IMR-90 (cell line): ENCODE measurements around the gene MAP6. TPM values are rescaled to one million over a fixed set of nuclear protein-coding genes. Genes with fewer than 3 reads are reported as not detected.

Experiments used
- ATAC-seq: fragments of 200-7000 bp; cut with Tn5 transposase; 2 replicates; pipeline ENCODE4 v1.9.1; 2020; ENCODE audit warnings: low read depth, mild to moderate bottlenecking, moderate library complexity
- BruUV-seq: library from RNA; stranded (reverse); fragments of 400-500 nt; replicated peaks from 2 replicates; lab custom pipeline; 2021; lab: Mats Ljungman, UMichigan
- CTCF ChIA-PET: fragments of 300-600 bp; formaldehyde crosslinking; extraction: SDS; loops from one replicate; lab custom pipeline; 2021; ENCODE audit warnings: antibody characterized with exemption; lab: Yijun Ruan, JAX
- POLR2A ChIA-PET: fragments of 300-600 bp; sonication (Branson Sonifier 250); formaldehyde crosslinking; loops from one replicate; lab custom pipeline; 2022; ENCODE audit warnings: antibody characterized with exemption; ENCODE audit not compliant: unreplicated experiment; lab: Charles Lee
- DNase-seq: peaks from one replicate; pipeline ENCODE4 v3.0.0; 2013
- H2AFZ ChIP-seq: replicated peaks from 2 replicates; pipeline ENCODE3; 2013; ENCODE audit warnings: low read length, mild to moderate bottlenecking; ENCODE audit not compliant: poor library complexity
- H2AK5ac ChIP-seq: 2 replicates; pipeline ENCODE4 v1.6.1; 2013; ENCODE audit warnings: low read depth, low read length, inconsistent platforms
- H2AK9ac ChIP-seq: replicated peaks from 2 replicates; pipeline ENCODE3; 2013; ENCODE audit warnings: mild to moderate bottlenecking, low read depth, low read length, moderate library complexity; ENCODE audit not compliant: poor library complexity
- H2BK120ac ChIP-seq: 2 replicates; pipeline ENCODE4 v1.6.1; 2013; ENCODE audit warnings: low read depth, low read length, inconsistent platforms
- H2BK15ac ChIP-seq: 3 replicates; pipeline ENCODE4 v1.6.1; 2013; ENCODE audit warnings: low read depth, low read length, inconsistent platforms
- H2BK20ac ChIP-seq: 2 replicates; pipeline ENCODE4 v1.6.1; 2013; ENCODE audit warnings: low read depth, mild to moderate bottlenecking, inconsistent platforms, low read length, moderate library complexity
- H2BK5ac ChIP-seq: 2 replicates; pipeline ENCODE4 v1.6.1; 2013; ENCODE audit warnings: mild to moderate bottlenecking, low read depth, low read length, inconsistent platforms; ENCODE audit not compliant: poor library complexity, severe bottlenecking
- H3K14ac ChIP-seq: replicated peaks from 2 replicates; pipeline ENCODE4 v1.6.1; 2013; ENCODE audit warnings: low read depth, low read length, inconsistent platforms
- H3K18ac ChIP-seq: 2 replicates; pipeline ENCODE4 v1.6.1; 2013; ENCODE audit warnings: low read depth, low read length, control low read depth
- H3K23ac ChIP-seq: 2 replicates; pipeline ENCODE4 v1.6.1; 2013; ENCODE audit warnings: low read depth, low read length, inconsistent platforms
- H3K27ac ChIP-seq: 2 replicates; pipeline ENCODE4 v1.5.1; 2013; ENCODE audit warnings: mild to moderate bottlenecking, control low read depth, low read length; ENCODE audit not compliant: insufficient read depth
- H3K27me3 ChIP-seq: 2 replicates; pipeline ENCODE4 v1.6.1; 2013; ENCODE audit warnings: low read length; ENCODE audit not compliant: control insufficient read depth, insufficient read depth
- H3K36me3 ChIP-seq: 2 replicates; pipeline ENCODE4 v1.6.1; 2013; ENCODE audit warnings: low read length, mixed read lengths; ENCODE audit not compliant: control insufficient read depth, insufficient read depth
- H3K4ac ChIP-seq: 2 replicates; pipeline ENCODE4 v1.6.1; 2013; ENCODE audit warnings: low read depth, low read length, inconsistent platforms
- H3K4me1 ChIP-seq: 2 replicates; pipeline ENCODE4 v1.6.1; 2013; ENCODE audit warnings: low read length, mixed read lengths; ENCODE audit not compliant: control insufficient read depth, insufficient read depth
- H3K4me2 ChIP-seq: 2 replicates; pipeline ENCODE4 v1.6.1; 2013; ENCODE audit warnings: low read depth, mild to moderate bottlenecking, control low read depth, low read length, moderate library complexity
- H3K4me3 ChIP-seq: 2 replicates; pipeline ENCODE4 v1.5.1; 2013; ENCODE audit warnings: low read depth, mild to moderate bottlenecking, control low read depth, low read length, moderate library complexity; ENCODE audit not compliant: insufficient read depth
- H3K56ac ChIP-seq: 2 replicates; pipeline ENCODE4 v1.6.1; 2013; ENCODE audit warnings: low read length, inconsistent platforms; ENCODE audit not compliant: insufficient read depth; ENCODE audit errors: extremely low read depth
- H3K79me1 ChIP-seq, 2 experiments: 2 replicates each; pipeline ENCODE4 v1.6.1; 2013; ENCODE audit warnings: low read length in 2 of 2, inconsistent platforms in 1 of 2, low read depth in 1 of 2
- H3K9ac ChIP-seq: 2 replicates; pipeline ENCODE4 v1.6.1; 2013; ENCODE audit warnings: low read depth, low read length, control low read depth
- H3K9me1 ChIP-seq: 2 replicates; pipeline ENCODE4 v1.6.1; 2013; ENCODE audit warnings: low read length, inconsistent platforms; ENCODE audit not compliant: insufficient read depth
- H3K9me3 ChIP-seq: 2 replicates; pipeline ENCODE4 v1.6.1; 2013; ENCODE audit warnings: low read length; ENCODE audit not compliant: control insufficient read depth, insufficient read depth
- H4K20me1 ChIP-seq: 2 replicates; pipeline ENCODE4 v1.6.1; 2013; ENCODE audit warnings: low read length, inconsistent platforms; ENCODE audit not compliant: insufficient read depth
- H4K5ac ChIP-seq: 2 replicates; pipeline ENCODE4 v1.6.1; 2013; ENCODE audit warnings: mild to moderate bottlenecking, low read depth, low read length, control low read depth
- H4K8ac ChIP-seq, 2 experiments: 2 replicates each; pipeline ENCODE4 v1.6.1; 2013; ENCODE audit warnings: low read depth in 2 of 2, low read length in 2 of 2, control low read depth in 1 of 2, inconsistent platforms in 1 of 2
- H4K91ac ChIP-seq: 2 replicates; pipeline ENCODE4 v1.6.1; 2013; ENCODE audit warnings: low read depth, low read length, inconsistent platforms; ENCODE audit not compliant: insufficient read depth
- BHLHE40 ChIP-seq: fragments of 150-350 bp; IDR thresholded peaks from 2 replicates; pipeline ENCODE4 v1.6.1; 2016; ENCODE audit warnings: mild to moderate bottlenecking, low read depth, low read length
- CEBPB ChIP-seq: IDR thresholded peaks from 2 replicates; pipeline ENCODE4 v1.6.1; 2012; ENCODE audit warnings: low read depth, low read length, improper control_type of control experiment
- CHD1 ChIP-seq: IDR thresholded peaks from 2 replicates; pipeline ENCODE4 v1.6.1; 2012; ENCODE audit warnings: low read depth, low read length, improper control_type of control experiment
- MAFK ChIP-seq: IDR thresholded peaks from 2 replicates; pipeline ENCODE4 v1.6.1; 2012; ENCODE audit warnings: low read depth, low read length, improper control_type of control experiment
- MAZ ChIP-seq: IDR thresholded peaks from 2 replicates; pipeline ENCODE4 v1.6.1; 2012; ENCODE audit warnings: low read depth, mild to moderate bottlenecking, low read length, improper control_type of control experiment, moderate library complexity, borderline replicate concordance
- MXI1 ChIP-seq: IDR thresholded peaks from 2 replicates; pipeline ENCODE4 v1.6.1; 2012; ENCODE audit warnings: low read depth, mild to moderate bottlenecking, low read length, moderate library complexity, borderline replicate concordance
- NFE2L2 ChIP-seq: fragments of 150-350 bp; IDR thresholded peaks from 2 replicates; pipeline ENCODE4 v1.6.1; 2016; ENCODE audit warnings: low read depth, mild to moderate bottlenecking, low read length
- POLR2A ChIP-seq: IDR thresholded peaks from 2 replicates; pipeline ENCODE4 v1.6.1; 2012; ENCODE audit warnings: mild to moderate bottlenecking, low read depth, low read length
- RCOR1 ChIP-seq: IDR thresholded peaks from 2 replicates; pipeline ENCODE4 v1.6.1; 2012; ENCODE audit warnings: mild to moderate bottlenecking, low read length, improper control_type of control experiment; ENCODE audit not compliant: insufficient replicate concordance
- RFX5 ChIP-seq: IDR thresholded peaks from 2 replicates; pipeline ENCODE4 v1.8.0; 2012; ENCODE audit warnings: low read depth, mild to moderate bottlenecking, low read length, moderate library complexity
- SMC3 ChIP-seq: fragments of 150-350 bp; IDR thresholded peaks from 2 replicates; pipeline ENCODE4 v1.6.1; 2016; ENCODE audit warnings: low read depth, mild to moderate bottlenecking, antibody characterized with exemption, low read length, moderate library complexity
- USF2 ChIP-seq: fragments of 150-350 bp; IDR thresholded peaks from 2 replicates; pipeline ENCODE4 v1.6.1; 2017; ENCODE audit warnings: mild to moderate bottlenecking, antibody characterized with exemption, low read length, low read depth
- WGBS, 2 experiments: methylation state at CpG; one replicate each; pipeline versions ENCODE4 v1.1.5 to v1.1.7; 2013; ENCODE audit warnings: missing lambda C conversion rate in 2 of 2; ENCODE audit not compliant: insufficient read length in 1 of 2; ENCODE audit errors: extremely low coverage in 2 of 2; 5-methylcytosine and 5-hydroxymethylcytosine counted together
- dilution Hi-C: fragments of 300-500 bp; cut with HindIII; formaldehyde crosslinking; loops from one replicate; pipeline ENCODE4 v1.14.3; 2018; ENCODE audit warnings: low sequenced_read_pairs; ENCODE audit not compliant: unreplicated experiment
- in situ Hi-C: fragments of 300-500 bp; cut with MboI; formaldehyde crosslinking; loops from 3 replicates; pipeline ENCODE4 v1.14.3; 2019; ENCODE audit warnings: low sequenced_read_pairs, inconsistent platforms, mixed read lengths
- intact Hi-C: fragments of 100-400 bp; cut with micrococcal nuclease; formaldehyde crosslinking; loops from 2 replicates; pipeline ENCODE4 v1.10.0; 2022
- polyA plus RNA-seq, 3 experiments: library from polyadenylated mRNA; depleted of rRNA; stranded (reverse); fragments of >200 nt; gene quantifications; 2 replicates each; pipeline ENCODE4 v1.2.3, GENCODE V29; 2012; ENCODE audit warnings: low replicate concordance in 1 of 3
- total RNA-seq: library from RNA; depleted of rRNA; stranded (reverse); fragments of >200 nt; gene quantifications from 2 replicates; pipeline ENCODE4 v1.2.3, GENCODE V29; 2012

The MAP6 gene
- total and polyA plus RNA-seq, 2 of the 4 experiments (the other 2 are of a cell fraction): 3.0 to 3.4 TPM

DNA sequence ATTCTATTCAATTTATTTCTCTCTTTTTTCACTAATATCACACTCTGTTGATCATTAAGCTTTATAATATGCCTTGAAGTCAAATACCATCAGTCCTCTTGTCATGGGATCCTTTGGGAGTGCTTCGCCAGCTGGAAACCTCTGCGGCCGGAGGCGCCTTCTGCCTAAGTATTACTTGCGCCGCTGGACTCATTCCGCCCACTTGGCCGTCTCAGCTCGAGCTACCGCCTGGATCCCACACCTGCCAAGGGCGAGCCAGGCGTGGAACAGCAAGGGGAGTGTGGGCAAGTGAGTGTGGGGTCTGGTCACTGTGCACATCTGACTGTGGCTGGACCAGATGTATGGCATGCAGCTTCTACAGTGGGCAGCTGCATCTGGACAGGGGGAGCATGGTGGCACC is 9.1 kb upstream of the MAP6 start:
- ChIA-PET CTCF (interaction anchor here (1.2 kb wide), 1 partner anchor 28 kb away, joined by 3 read pairs; no protein-coding TSS in a partner anchor), POLR2A (no interaction called here)
- Histone ChIP-seq H2BK5ac (no peak overlapping the region), H3K9ac (no peak overlapping the region), H3K18ac (no peak overlapping the region), H3K56ac (no peak overlapping the region), H3K14ac (no peak overlapping the region), H3K79me1 (no peaks in the 10 kb centered on the region), H2AFZ (no peak overlapping the region), H3K4me3 (no peak overlapping the region), H3K9me1 (no peaks in the 10 kb centered on the region), H2BK120ac (no peak overlapping the region), H4K91ac (no peak overlapping the region), H2AK9ac (no peak overlapping the region), H4K5ac (no peak overlapping the region), H2AK5ac (no peak overlapping the region), H3K27me3 (peaks cover 28% of the 10 kb centered on the region), H2BK20ac (no peak overlapping the region), H3K4ac (no peak overlapping the region), H3K4me2 (no peak overlapping the region), H4K20me1 (no peaks in the 10 kb centered on the region), H4K8ac (no peak overlapping the region), H2BK15ac (no peak overlapping the region), H3K4me1 (no peaks in the 10 kb centered on the region), H3K9me3 (peaks cover 4% of the 10 kb centered on the region), H3K27ac (no peak overlapping the region), H3K23ac (no peak overlapping the region), H3K36me3 (no peaks in the 10 kb centered on the region)
- DNase-seq (no peak), ATAC-seq (no peak)
- in situ Hi-C loops (no loop called here), dilution Hi-C loops (no loop called here), intact Hi-C loops (no loop called here)
- BruUV-seq: no TSS peak
- TF ChIP-seq NFE2L2: no peak
- no peak for TF ChIP-seq CEBPB
- TF ChIP-seq CHD1: no peak
- no peak for TF ChIP-seq RCOR1
- TF ChIP-seq MAFK: no peak
- no peak for TF ChIP-seq MAZ
- no peak for TF ChIP-seq POLR2A
- TF ChIP-seq RFX5: no peak
- TF ChIP-seq MXI1: no peak
- no peak for TF ChIP-seq USF2
- no peak for TF ChIP-seq SMC3
- TF ChIP-seq BHLHE40: no peak
- 42% methylated on average over 2 of the region's 12 CpGs; no CpG with 5 or more reads in 1 of the 2 experiments for WGBS, 2 experiments
